ENCODE data around the gene IDH3B. TPM values are rescaled to one million over a fixed set of nuclear protein-coding genes. Genes with fewer than 3 reads are reported as not detected.

Gene IDH3B
- total and polyA plus RNA-seq, 11 donors, result 122 to 356 (median 197) TPM

DNA sequence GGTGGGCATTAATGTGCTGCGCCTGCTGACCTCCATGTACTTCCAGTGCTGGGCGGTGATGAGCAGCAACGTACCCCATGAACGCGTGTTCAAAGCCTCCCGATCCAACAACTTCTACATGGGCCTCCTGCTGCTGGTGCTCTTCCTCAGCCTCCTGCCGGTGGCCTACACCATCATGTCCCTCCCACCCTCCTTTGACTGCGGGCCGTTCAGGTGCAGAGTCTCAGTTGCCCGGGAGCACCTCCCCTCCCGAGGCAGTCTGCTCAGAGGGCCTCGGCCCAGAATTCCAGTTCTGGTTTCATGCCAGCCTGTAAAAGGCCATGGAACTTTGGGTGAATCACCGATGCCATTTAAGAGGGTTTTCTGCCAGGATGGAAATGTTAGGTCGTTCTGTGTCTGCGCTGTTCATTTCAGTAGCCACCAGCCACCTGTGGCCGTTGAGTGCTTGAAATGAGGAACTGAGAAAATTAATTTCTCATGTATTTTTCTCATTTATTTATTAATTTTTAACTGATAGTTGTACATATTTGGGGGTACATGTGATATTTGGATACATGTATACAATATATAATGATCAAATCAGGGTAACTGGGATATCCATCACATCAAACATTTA, 46.8 kb downstream of the IDH3B start:
- H3K4me1 ChIP-seq, result no peaks in the 10 kb centered on the region
- H3K36me3 ChIP-seq, result no peaks in the 10 kb centered on the region
- H3K27ac ChIP-seq, result no peak overlapping the region
- DNase-seq, result no peak
- TF ChIP-seq CTCF (IDR thresholded peaks at IDR 0.05) (no peak), POLR2A (IDR thresholded peaks at IDR 0.05) (no peak)
- no peak overlapping the region for H3K4me3 ChIP-seq
- H3K27me3 ChIP-seq, result peaks cover 0 to 11% (median 0%) of the 10 kb centered on the region in 9 donors
- intact Hi-C loops (cut with DNase I), result no loop called here
- peaks cover 0 to 8% (median 0%) of the 10 kb centered on the region in 12 donors for H3K9me3 ChIP-seq
- no peak for ATAC-seq
- WGBS, 4 donors, result 78 to 91% (median 85%) methylated on average over 16 of the region's 16 CpGs

DNA sequence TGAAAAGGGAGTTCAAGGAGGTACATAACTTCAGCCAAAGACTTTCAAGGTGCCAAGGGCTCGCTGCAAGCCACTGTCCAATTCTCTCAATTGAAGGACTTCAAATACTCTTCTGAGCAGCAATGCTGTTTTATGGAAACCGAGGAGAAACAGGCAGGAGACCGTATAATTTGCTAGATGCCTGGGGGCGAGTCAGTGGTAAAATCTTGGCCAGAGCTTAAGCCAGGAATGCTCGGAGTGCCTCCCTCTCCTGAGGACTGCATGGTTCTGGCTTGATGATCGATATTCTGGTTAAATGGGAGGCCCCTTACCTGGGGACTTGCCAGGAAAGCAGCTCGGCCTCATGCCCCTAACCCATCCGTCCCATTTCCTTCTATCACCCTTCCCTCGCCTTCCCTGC, 47.4 kb downstream of the IDH3B start:
- Histone ChIP-seq H3K27ac (no peak overlapping the region), H3K9me3 (peaks cover 0 to 8% (median 0%) of the 10 kb centered on the region in 12 donors), H3K4me3 (no peak overlapping the region), H3K36me3 (no peaks in the 10 kb centered on the region), H3K27me3 (peaks cover 0 to 11% (median 0%) of the 10 kb centered on the region in 9 donors), H3K4me1 (no peaks in the 10 kb centered on the region)
- no peak for TF ChIP-seq POLR2A (IDR thresholded peaks at IDR 0.05)
- no peak for TF ChIP-seq CTCF (IDR thresholded peaks at IDR 0.05)
- no peak for ATAC-seq
- intact Hi-C loops (cut with DNase I), result no loop called here
- WGBS, 4 donors, result 67 to 75% (median 74%) methylated on average over 9 of the region's 9 CpGs
- DNase-seq, result no peak

- no peaks in the 10 kb centered on the region for H3K36me3 ChIP-seq
- intact Hi-C loops (cut with DNase I), result no loop called here
- H3K4me3 ChIP-seq, result no peak overlapping the region
- TF ChIP-seq POLR2A (IDR thresholded peaks at IDR 0.05) (no peak), CTCF (IDR thresholded peaks at IDR 0.05) (no peak)
- H3K4me1 ChIP-seq, result no peaks in the 10 kb centered on the region
- DNase-seq (no peak), ATAC-seq (no peak)
- H3K9me3 ChIP-seq, result peaks cover 0 to 10% (median 2%) of the 10 kb centered on the region in 12 donors
- H3K27me3 ChIP-seq, result peaks cover 0 to 8% (median 3%) of the 10 kb centered on the region in 9 donors
- 87 to 91% (median 89%) methylated on average over 3 of the region's 3 CpGs for WGBS, 4 donors
- H3K27ac ChIP-seq, result no peak overlapping the region
Observed at GRCh38 chr20:2612073-2612472, 51.9 kb downstream of the IDH3B start.

GRCh38 chr20:2610941-2611720, 52.9 kb downstream of the IDH3B start:
- Histone ChIP-seq H3K9me3 (peaks cover 0 to 20% (median 8%) of the 10 kb centered on the region in 12 donors), H3K27ac (no peak overlapping the region), H3K4me1 (no peaks in the 10 kb centered on the region), H3K36me3 (no peaks in the 10 kb centered on the region), H3K27me3 (peaks cover 0 to 8% (median 3%) of the 10 kb centered on the region in 9 donors), H3K4me3 (no peak overlapping the region)
- TF ChIP-seq CTCF (IDR thresholded peaks at IDR 0.05) (no peak), POLR2A (IDR thresholded peaks at IDR 0.05) (no peak)
- ATAC-seq, result no peak
- WGBS, 4 donors, result 59 to 75% (median 70%) methylated on average over 6 of the region's 6 CpGs
- no peak for DNase-seq
- intact Hi-C loops (cut with DNase I), result no loop called here
